Neural cell (in vitro differentiated cells): ENCODE results near the gene LPP. TPM values are rescaled to one million over a fixed set of nuclear protein-coding genes. Genes with fewer than 3 reads are reported as not detected.

Source experiments
- H2AFZ ChIP-seq: fragments of 200-600, 300-800 bp; sonication (generic), shearing (Covaris generic); 2 replicates; pipeline ENCODE4 v1.6.0; 2014; ENCODE audit warnings: low read depth, mild to moderate bottlenecking, antibody characterized with exemption, low read length, moderate library complexity
- H3F3A ChIP-seq: fragments of 200-600 bp; shearing (Covaris generic); 2 replicates; pipeline ENCODE4 v1.6.1; 2016; ENCODE audit warnings: mild to moderate bottlenecking, moderate library complexity, mixed read lengths, antibody characterized with exemption, low read length; ENCODE audit not compliant: insufficient read depth, poor library complexity, severe bottlenecking
- H3K27ac ChIP-seq: fragments of 200-600, 300-800 bp; sonication (generic), shearing (Covaris generic); 2 replicates; pipeline ENCODE4 v1.5.1; 2014; ENCODE audit warnings: mild to moderate bottlenecking, low read length, moderate library complexity
- H3K27me3 ChIP-seq: fragments of 300-800, 200-600 bp; sonication (generic), shearing (Covaris generic); 2 replicates; pipeline ENCODE4 v1.6.0; 2014; ENCODE audit warnings: mild to moderate bottlenecking, low read depth, low read length, moderate library complexity; ENCODE audit not compliant: insufficient read depth
- H3K36me3 ChIP-seq: fragments of 300-800, 200-600 bp; sonication (generic), shearing (Covaris generic); 2 replicates; pipeline ENCODE4 v1.5.1; 2014; ENCODE audit warnings: mild to moderate bottlenecking, antibody characterized with exemption, low read length, moderate library complexity; ENCODE audit not compliant: insufficient read depth
- H3K4me2 ChIP-seq: fragments of 300-800, 200-600 bp; sonication (generic), shearing (Covaris generic); 2 replicates; pipeline ENCODE4 v1.6.0; 2014; ENCODE audit warnings: mild to moderate bottlenecking, low read length
- H3K4me3 ChIP-seq: fragments of 300-800, 200-600 bp; sonication (generic), shearing (Covaris generic); 2 replicates; pipeline ENCODE4 v1.5.1; 2014; ENCODE audit warnings: mild to moderate bottlenecking, low read length, moderate library complexity
- H3K79me2 ChIP-seq: fragments of 200-600 bp; shearing (Covaris generic); replicated peaks from 2 replicates; pipeline ENCODE4 v1.6.0; 2014; ENCODE audit warnings: mild to moderate bottlenecking, low read length, moderate library complexity; ENCODE audit not compliant: insufficient read depth
- H3K9ac ChIP-seq: fragments of 300-800, 200-600 bp; sonication (generic), shearing (Covaris generic); 2 replicates; pipeline ENCODE4 v1.6.1; 2016; ENCODE audit warnings: mild to moderate bottlenecking, low read length, mixed read lengths
- H3K9me2 ChIP-seq: fragments of 200-600 bp; shearing (Covaris generic); 2 replicates; pipeline ENCODE4 v1.6.1; 2016; ENCODE audit warnings: mild to moderate bottlenecking, low read length, mixed read lengths; ENCODE audit not compliant: insufficient read depth
- H3K9me3 ChIP-seq: fragments of 200-600, 300-800 bp; sonication (generic), shearing (Covaris generic); 2 replicates; pipeline ENCODE4 v1.6.1; 2016; ENCODE audit warnings: mild to moderate bottlenecking, mixed run types, low read length, moderate library complexity, mixed read lengths
- H4K20me1 ChIP-seq: fragments of 200-600 bp; shearing (Covaris generic); 2 replicates; pipeline ENCODE4 v1.6.1; 2016; ENCODE audit warnings: mild to moderate bottlenecking, mixed run types; ENCODE audit not compliant: insufficient read depth
- CTCF ChIP-seq: fragments of 450-650 bp; IDR thresholded peaks from 2 replicates; pipeline ENCODE4 v1.5.1; 2014; ENCODE audit warnings: antibody characterized with exemption, mild to moderate bottlenecking, moderate library complexity; ENCODE audit not compliant: poor library complexity, severe bottlenecking
- EP300 ChIP-seq: fragments of 450-650 bp; conservative IDR thresholded peaks from 2 replicates; pipeline ENCODE4 v1.6.1; 2014; ENCODE audit warnings: antibody characterized with exemption, mild to moderate bottlenecking, moderate library complexity; ENCODE audit not compliant: poor library complexity, severe bottlenecking
- EZH2 ChIP-seq: fragments of 200-600, 300-800 bp; shearing (Covaris generic), sonication (generic); IDR thresholded peaks from 2 replicates; pipeline ENCODE4 v1.6.1; 2014; ENCODE audit warnings: antibody characterized with exemption, low read length, borderline replicate concordance, mild to moderate bottlenecking; ENCODE audit not compliant: insufficient read depth, poor library complexity, severe bottlenecking
- MXI1 ChIP-seq: fragments of 450-650 bp; conservative IDR thresholded peaks from 2 replicates; pipeline ENCODE4 v1.6.1; 2014; ENCODE audit warnings: antibody characterized with exemption, mild to moderate bottlenecking; ENCODE audit not compliant: poor library complexity, severe bottlenecking
- POLR2AphosphoS5 ChIP-seq: IDR thresholded peaks from 2 replicates; pipeline ENCODE4 v1.6.1; 2012
- RAD21 ChIP-seq: fragments of 450-650 bp; conservative IDR thresholded peaks from 2 replicates; pipeline ENCODE4 v1.6.1; 2014; ENCODE audit warnings: antibody characterized with exemption, mild to moderate bottlenecking, moderate library complexity
- REST ChIP-seq: IDR thresholded peaks from 2 replicates; pipeline ENCODE4 v1.6.1; 2012; ENCODE audit warnings: borderline replicate concordance
- SMC3 ChIP-seq: fragments of 450-650 bp; conservative IDR thresholded peaks from 2 replicates; pipeline ENCODE4 v1.6.1; 2014; ENCODE audit warnings: antibody characterized with exemption, mild to moderate bottlenecking, moderate library complexity; ENCODE audit not compliant: poor library complexity
- TAF1 ChIP-seq: IDR thresholded peaks from 2 replicates; pipeline ENCODE4 v1.6.1; 2012; ENCODE audit warnings: low read depth
- polyA plus RNA-seq: library from polyadenylated mRNA; depleted of rRNA; stranded (reverse); fragments of >200 nt; gene quantifications from 2 replicates; pipeline ENCODE4 v1.2.3, GENCODE V29; 2014

Gene LPP
- polyA plus RNA-seq, 1 donor from 2014 or later, result 3.0 TPM

- no peak overlapping the region for H3K4me3 ChIP-seq
- H3K79me2 ChIP-seq, result no peaks in the 10 kb centered on the region
- H3K9me3 ChIP-seq, result no peaks in the 10 kb centered on the region
- no peak overlapping the region for H3K4me2 ChIP-seq
- H2AFZ ChIP-seq, result no peak overlapping the region
- H4K20me1 ChIP-seq, result no peaks in the 10 kb centered on the region
- no peaks in the 10 kb centered on the region for H3F3A ChIP-seq
- no peaks in the 10 kb centered on the region for H3K36me3 ChIP-seq
- H3K9ac ChIP-seq, result no peak overlapping the region
- H3K9me2 ChIP-seq, result no peaks in the 10 kb centered on the region
- H3K27me3 ChIP-seq, result no peaks in the 10 kb centered on the region
- no peak overlapping the region for H3K27ac ChIP-seq
- TF ChIP-seq EZH2 (no peak), SMC3 (no peak), MXI1 (no peak), REST (no peak), POLR2AphosphoS5 (no peak), RAD21 (no peak), CTCF (no peak), EP300 (no peak), TAF1 (no peak)
Observed at GRCh38 chr3:188296761-188297612, 143.0 kb downstream of the LPP start.

DNA sequence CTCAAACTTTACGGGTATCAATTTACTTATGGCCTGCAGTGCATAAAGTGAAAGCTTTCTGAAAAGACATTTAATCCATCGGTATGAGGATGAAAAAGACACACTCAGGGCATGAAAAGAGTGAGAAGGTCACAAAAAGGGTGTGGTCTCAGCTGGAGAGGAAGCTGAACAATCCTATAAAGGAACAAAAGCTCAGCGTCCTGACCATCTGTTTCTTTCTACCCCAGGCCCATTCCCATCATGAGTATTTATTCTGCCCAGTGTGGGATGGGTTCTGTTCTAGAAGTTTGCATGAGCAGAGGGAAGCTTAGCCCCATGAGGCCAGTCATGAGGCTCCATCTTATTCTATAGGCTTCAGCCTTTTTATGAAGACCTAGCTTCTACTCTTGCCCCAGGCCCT lies 144.6 kb downstream of the LPP start:
- H3K4me2 ChIP-seq, result no peak overlapping the region
- H3K36me3 ChIP-seq, result no peaks in the 10 kb centered on the region
- H3K79me2 ChIP-seq, result no peaks in the 10 kb centered on the region
- no peak overlapping the region for H2AFZ ChIP-seq
- no peaks in the 10 kb centered on the region for H4K20me1 ChIP-seq
- H3K9ac ChIP-seq, result no peak overlapping the region
- no peaks in the 10 kb centered on the region for H3K9me3 ChIP-seq
- no peaks in the 10 kb centered on the region for H3K27me3 ChIP-seq
- H3K9me2 ChIP-seq, result no peaks in the 10 kb centered on the region
- H3K4me3 ChIP-seq, result no peak overlapping the region
- H3F3A ChIP-seq, result no peaks in the 10 kb centered on the region
- no peak for TF ChIP-seq EP300
- no peak for TF ChIP-seq MXI1
- TF ChIP-seq POLR2AphosphoS5, result no peak
- H3K27ac ChIP-seq, result no peak overlapping the region
